ENCODE measurements around the gene IGSF8.

IGSF8 gene

GRCh38 chr1:160103658-160104408 is 5.4 kb upstream of the IGSF8 start:
- DNase-seq (ENCODE audit: low spot score), result no peak

GRCh38 chr1:160101717-160102522 is 3.5 kb upstream of the IGSF8 start:
- no peak for DNase-seq (ENCODE audit: low spot score)

GRCh38 chr1:160101037-160101716 is 2.8 kb upstream of the IGSF8 start:
- DNase-seq (ENCODE audit: low spot score), result peak; percentile 77

- DNase-seq (ENCODE audit: low spot score), result no peak
Measured at GRCh38 chr1:160099716-160100375, 1.4 kb upstream of the IGSF8 start.

GRCh38 chr1:160098852-160099561 is 588 bp upstream of the IGSF8 start:
- peak; percentile 88 for DNase-seq (ENCODE audit: low spot score)

GRCh38 chr1:160097151-160097910 is 1.1 kb downstream of the IGSF8 start:
- DNase-seq (ENCODE audit: low spot score), result no peak

- DNase-seq (ENCODE audit: low spot score), result no peak
Measured at GRCh38 chr1:160096274-160097116, 1.9 kb downstream of the IGSF8 start.

GRCh38 chr1:160095382-160096105 is 2.9 kb downstream of the IGSF8 start:
- DNase-seq (ENCODE audit: low spot score), result no peak

GRCh38 chr1:160094806-160095205 is 3.6 kb downstream of the IGSF8 start:
- no peak for DNase-seq (ENCODE audit: low spot score)

- DNase-seq (ENCODE audit: low spot score), result no peak
Measured at GRCh38 chr1:160094291-160094625, 4.2 kb downstream of the IGSF8 start.

- DNase-seq (ENCODE audit: low spot score), result no peak
Measured at GRCh38 chr1:160093624-160094290, 4.7 kb downstream of the IGSF8 start.

- DNase-seq (ENCODE audit: low spot score), result no peak
Measured at GRCh38 chr1:160093069-160093395, 5.4 kb downstream of the IGSF8 start.

- DNase-seq (ENCODE audit: low spot score), result no peak
Measured at GRCh38 chr1:160092366-160093068, 5.9 kb downstream of the IGSF8 start.

- no peak for DNase-seq (ENCODE audit: low spot score)
Measured at GRCh38 chr1:160091666-160092223, 6.7 kb downstream of the IGSF8 start.

- DNase-seq (ENCODE audit: low spot score), result no peak
Measured at GRCh38 chr1:160090760-160091159, 7.7 kb downstream of the IGSF8 start.

- DNase-seq (ENCODE audit: low spot score), result no peak
Measured at GRCh38 chr1:160089883-160090282, 8.5 kb downstream of the IGSF8 start.

GRCh38 chr1:160087118-160087662 is 11.2 kb downstream of the IGSF8 start:
- DNase-seq (ENCODE audit: low spot score), result no peak

- no peak for DNase-seq (ENCODE audit: low spot score)
Measured at GRCh38 chr1:160086456-160086892, 11.9 kb downstream of the IGSF8 start.
